ENCODE results near the gene MXRA7. TPM values are rescaled to one million over a fixed set of nuclear protein-coding genes. Genes with fewer than 3 reads are reported as not detected.

The MXRA7 gene
- total RNA-seq, 6 experiments from 2014 or later = 180 to 259 (median 192) TPM

DNA sequence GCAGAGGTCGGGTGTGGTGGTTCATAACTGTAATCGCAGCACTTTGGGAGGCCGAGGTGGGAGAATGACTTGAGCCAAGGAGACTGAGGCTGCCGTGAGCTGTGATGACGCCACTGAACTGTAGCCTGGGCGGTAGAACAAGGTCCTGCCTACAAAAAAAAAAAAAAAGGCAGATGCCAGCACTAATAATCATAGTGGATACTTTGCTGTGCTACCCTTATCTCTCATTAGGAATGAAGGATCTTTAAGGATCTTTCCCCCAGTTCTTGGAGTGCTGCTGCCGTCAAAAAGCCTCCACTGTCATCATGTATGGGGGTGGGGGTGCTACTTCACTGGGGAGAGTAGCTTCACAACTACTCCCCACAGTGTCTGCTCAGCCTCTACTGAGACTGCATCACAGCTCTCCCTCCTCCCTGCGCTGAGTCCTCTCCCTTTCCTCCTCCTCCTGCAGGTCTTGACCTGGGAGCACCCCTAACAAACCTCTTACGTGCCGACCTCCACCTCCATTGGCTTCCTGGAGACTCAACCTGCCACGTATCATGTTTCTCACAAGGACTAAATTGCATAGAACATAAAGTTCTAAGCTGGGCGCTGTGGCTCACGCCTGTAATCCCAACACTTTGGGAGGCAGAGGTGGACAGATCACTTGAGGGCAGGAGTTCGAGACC, 42.8 kb downstream of the MXRA7 start:
- no peaks in the 10 kb centered on the region; the same call in 1 of the 2 replicates for H3K9me3 Mint-ChIP-seq
- peaks cover 16% of the 10 kb centered on the region for H3K27me3 Mint-ChIP-seq (ENCODE audit: insufficient read depth)
- peaks cover 4% of the 10 kb centered on the region; the same call in 1 of the 2 replicates for H3K36me3 Mint-ChIP-seq (ENCODE audit: low read depth)
- TF ChIP-seq, protein P1, sequence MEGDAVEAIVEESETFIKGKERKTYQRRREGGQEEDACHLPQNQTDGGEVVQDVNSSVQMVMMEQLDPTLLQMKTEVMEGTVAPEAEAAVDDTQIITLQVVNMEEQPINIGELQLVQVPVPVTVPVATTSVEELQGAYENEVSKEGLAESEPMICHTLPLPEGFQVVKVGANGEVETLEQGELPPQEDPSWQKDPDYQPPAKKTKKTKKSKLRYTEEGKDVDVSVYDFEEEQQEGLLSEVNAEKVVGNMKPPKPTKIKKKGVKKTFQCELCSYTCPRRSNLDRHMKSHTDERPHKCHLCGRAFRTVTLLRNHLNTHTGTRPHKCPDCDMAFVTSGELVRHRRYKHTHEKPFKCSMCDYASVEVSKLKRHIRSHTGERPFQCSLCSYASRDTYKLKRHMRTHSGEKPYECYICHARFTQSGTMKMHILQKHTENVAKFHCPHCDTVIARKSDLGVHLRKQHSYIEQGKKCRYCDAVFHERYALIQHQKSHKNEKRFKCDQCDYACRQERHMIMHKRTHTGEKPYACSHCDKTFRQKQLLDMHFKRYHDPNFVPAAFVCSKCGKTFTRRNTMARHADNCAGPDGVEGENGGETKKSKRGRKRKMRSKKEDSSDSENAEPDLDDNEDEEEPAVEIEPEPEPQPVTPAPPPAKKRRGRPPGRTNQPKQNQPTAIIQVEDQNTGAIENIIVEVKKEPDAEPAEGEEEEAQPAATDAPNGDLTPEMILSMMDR (IDR thresholded peaks at IDR 0.05) = no peak
- no peak overlapping the region for H3K27ac Mint-ChIP-seq
- H3K4me3 Mint-ChIP-seq = 0 out of 2 replicates have a peak overlapping the region, but pooled peaks have one; percentile 5
- peaks cover 35% of the 10 kb centered on the region for H3K4me1 Mint-ChIP-seq (ENCODE audit: low read depth)
- DNase-seq = no peak

DNA sequence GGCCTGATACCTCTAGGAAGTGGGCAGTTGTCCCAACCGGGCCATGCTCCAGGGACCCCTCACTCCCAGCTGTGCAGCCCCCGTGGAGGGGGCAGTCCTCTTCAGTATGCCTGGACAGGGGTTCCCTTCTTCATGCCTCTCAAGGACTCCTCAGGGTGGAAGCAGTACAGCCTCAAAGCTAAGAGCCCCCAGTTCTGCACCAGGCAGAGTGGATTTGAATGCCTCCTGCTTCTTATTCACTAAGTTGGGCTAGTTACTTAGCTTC, 43.3 kb downstream of the MXRA7 start:
- Mint-ChIP-seq H3K27me3 (ENCODE audit: insufficient read depth) (peaks cover 16% of the 10 kb centered on the region), H3K9me3 (no peaks in the 10 kb centered on the region; the same call in 1 of the 2 replicates), H3K4me3 (no peak overlapping the region), H3K36me3 (ENCODE audit: low read depth) (peaks cover 1% of the 10 kb centered on the region; the same call in 1 of the 2 replicates), H3K4me1 (ENCODE audit: low read depth) (peaks cover 30% of the 10 kb centered on the region), H3K27ac (no peak overlapping the region)
- TF ChIP-seq, protein P1 (IDR thresholded peaks at IDR 0.05) = no peak
- no peak for DNase-seq

DNA sequence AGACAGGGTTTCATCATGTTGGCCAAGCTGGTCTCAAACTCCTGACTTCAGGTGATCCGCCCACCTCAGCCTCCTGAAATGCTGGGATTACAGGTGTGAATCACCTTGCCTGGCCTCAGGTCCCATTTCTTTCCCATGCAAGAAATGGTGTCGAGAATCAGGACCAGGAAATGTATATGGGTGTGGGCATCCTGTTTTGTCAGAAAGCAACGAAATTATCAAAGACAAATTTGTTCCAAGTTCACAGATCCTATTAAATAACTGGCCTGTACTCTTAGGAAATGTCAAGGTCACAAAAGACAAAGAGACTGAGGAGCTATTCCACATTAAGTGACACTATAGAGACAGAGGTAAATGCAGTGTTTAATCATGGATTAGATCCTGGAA, 50.1 kb downstream of the MXRA7 start:
- Mint-ChIP-seq H3K27ac (no peak overlapping the region), H3K4me1 (ENCODE audit: low read depth) (peaks cover 8% of the 10 kb centered on the region; the same call in 1 of the 2 replicates)
- TF ChIP-seq, protein P1 (IDR thresholded peaks at IDR 0.05) = no peak

DNA sequence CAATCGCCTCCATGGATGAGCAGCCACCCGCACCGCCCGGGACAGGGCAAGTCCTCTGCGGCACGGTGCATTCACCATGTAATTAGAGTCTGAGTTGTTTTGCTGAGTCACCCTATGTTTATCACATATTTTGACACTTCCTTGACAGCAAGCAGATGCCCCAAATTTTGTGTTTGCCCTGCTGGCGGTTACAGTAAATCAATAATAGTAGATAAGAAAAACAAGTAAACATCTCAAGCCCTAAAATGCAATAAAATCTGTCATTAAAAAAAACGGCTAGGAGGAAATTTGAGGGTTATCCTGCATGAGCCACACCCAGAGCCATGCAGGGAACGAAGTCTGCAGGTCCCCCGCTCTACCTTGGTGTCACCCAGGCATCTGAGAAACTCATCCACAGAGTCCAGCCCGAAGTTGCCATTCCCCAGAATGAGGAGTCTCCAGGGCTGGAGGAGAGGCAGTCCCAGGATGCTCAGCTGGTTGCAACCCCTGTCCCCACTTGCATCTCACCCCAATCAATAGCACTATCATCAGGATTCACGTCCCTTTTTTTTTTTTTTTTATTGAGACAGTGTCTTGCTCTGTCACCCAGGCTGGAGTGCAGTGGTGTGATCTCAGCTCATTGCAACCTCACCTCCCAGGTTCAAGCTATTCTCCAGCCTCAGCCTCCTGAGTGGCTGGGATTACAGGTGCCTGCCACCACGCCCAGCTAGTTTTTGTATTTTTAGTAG, 50.7 kb downstream of the MXRA7 start:
- Mint-ChIP-seq H3K4me3 (no peak overlapping the region), H3K9me3 (no peaks in the 10 kb centered on the region)

More for the DNA sequence above, 50.1 kb downstream of the MXRA7 start:
- H3K4me3 Mint-ChIP-seq = no peak overlapping the region
- DNase-seq = no peak
- H3K9me3 Mint-ChIP-seq = no peaks in the 10 kb centered on the region
- H3K27me3 Mint-ChIP-seq (ENCODE audit: insufficient read depth) = peaks cover 29% of the 10 kb centered on the region
- H3K36me3 Mint-ChIP-seq (ENCODE audit: low read depth) = no peaks in the 10 kb centered on the region

DNA sequence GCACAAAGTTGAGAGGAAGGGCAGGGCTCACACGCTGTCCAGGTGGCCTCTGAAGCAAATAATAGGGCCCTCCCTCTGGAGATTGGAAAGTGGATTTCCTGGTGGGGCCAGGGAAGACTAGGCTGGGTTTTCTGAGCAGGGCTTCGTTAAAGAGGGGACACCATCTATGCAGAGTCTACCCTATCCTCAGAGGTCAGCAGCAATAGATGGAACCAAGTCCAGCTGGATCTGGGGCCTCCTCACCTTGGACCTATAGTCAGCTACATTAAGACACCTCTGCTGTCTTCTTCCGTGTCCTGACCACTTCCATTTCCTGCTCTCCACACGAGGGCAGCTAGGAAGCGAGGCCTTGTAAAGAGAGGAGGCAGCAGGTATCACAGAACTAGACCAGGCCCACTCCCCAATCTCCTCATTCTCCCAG, 52.5 kb downstream of the MXRA7 start:
- Mint-ChIP-seq H3K9me3 (no peaks in the 10 kb centered on the region), H3K27me3 (ENCODE audit: insufficient read depth) (peaks cover 21% of the 10 kb centered on the region), H3K4me3 (no peak overlapping the region), H3K27ac (no peak overlapping the region), H3K4me1 (ENCODE audit: low read depth) (peaks cover 8% of the 10 kb centered on the region; the same call in 1 of the 2 replicates), H3K36me3 (ENCODE audit: low read depth) (no peaks in the 10 kb centered on the region)
- TF ChIP-seq, protein P1 (IDR thresholded peaks at IDR 0.05) = no peak
- no peak for DNase-seq

More for the DNA sequence above, 50.7 kb downstream of the MXRA7 start:
- no peaks in the 10 kb centered on the region for H3K36me3 Mint-ChIP-seq (ENCODE audit: low read depth)
- peaks cover 29% of the 10 kb centered on the region for H3K27me3 Mint-ChIP-seq (ENCODE audit: insufficient read depth)
- peaks cover 8% of the 10 kb centered on the region; the same call in 1 of the 2 replicates for H3K4me1 Mint-ChIP-seq (ENCODE audit: low read depth)
- TF ChIP-seq, protein P1 (IDR thresholded peaks at IDR 0.05) = no peak
- H3K27ac Mint-ChIP-seq = no peak overlapping the region
- no peak for DNase-seq
